H54 (cell line): Measurements from ENCODE around the gene AANAT.
A peak's percentile ranks its signal among the peaks of the same experiment; 100 is the strongest.
"Not testable (repeated sequence)": the region's sequence is repeated elsewhere in the genome, so short reads cannot be mapped to it uniquely, and the experiment has no call there.

Experiments used
- DNase-seq: peaks from one replicate; pipeline ENCODE4 v3.0.0; 2011; ENCODE audit warnings: low spot score, mixed read lengths; ENCODE audit not compliant: insufficient read length
- FAIRE-seq: peaks from 3 replicates; lab custom pipeline; 2011; peaks lifted over from hg19 to GRCh38; lab: Jason Lieb, UNC
- POLR2A ChIP-seq: IDR thresholded peaks from 2 replicates; pipeline ENCODE4 v1.6.1; 2011; ENCODE audit warnings: low read depth, mild to moderate bottlenecking, low read length

AANAT gene

DNA sequence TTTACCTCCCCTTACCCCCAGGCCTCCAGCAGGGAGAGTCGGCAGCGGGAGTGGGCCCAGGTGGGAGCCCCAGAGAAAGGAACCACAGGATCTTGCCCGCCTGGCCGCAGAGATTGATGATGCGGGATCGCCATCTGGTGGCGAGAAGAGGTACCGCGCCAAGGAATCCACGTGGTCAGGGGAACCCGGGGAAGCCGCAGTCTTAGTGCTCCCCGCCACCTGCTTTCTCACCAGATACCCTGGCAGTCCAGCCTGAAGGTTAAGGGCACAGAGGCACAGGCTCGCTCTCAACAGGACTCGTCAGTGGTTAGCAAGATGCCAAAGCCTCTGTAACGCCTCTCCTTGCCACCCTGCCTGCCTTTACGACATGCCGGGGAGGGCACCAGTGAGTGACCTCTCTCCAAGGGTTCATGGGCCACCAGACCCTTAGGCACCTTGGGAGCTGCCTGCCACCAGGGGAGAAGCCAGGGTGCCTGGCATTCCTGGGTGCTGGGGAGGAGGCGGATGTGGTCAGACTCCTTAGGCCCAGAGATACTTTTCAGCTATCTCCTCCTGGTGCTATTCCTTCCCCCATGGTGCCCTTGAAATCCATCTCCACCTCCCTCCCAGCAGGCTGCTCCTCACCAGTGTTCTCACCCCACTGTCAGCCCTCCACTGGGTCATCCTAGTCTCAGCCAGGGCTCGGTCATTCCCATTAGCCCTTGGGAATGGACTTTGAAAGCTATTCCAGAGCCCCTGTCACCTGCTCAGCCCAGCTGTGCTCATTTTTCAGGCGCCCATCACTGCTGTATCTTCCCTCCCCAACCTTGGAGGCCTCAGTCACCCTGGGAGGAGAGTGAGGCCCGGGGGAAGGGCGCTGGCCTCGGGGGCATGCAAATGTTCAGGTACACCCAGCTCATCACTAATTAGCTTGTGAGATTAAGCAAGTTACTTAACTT lies 39.3 kb downstream of the AANAT start:
- TF ChIP-seq POLR2A: no peak
- DNase-seq (peak; percentile 77), FAIRE-seq (no peak)

DNA sequence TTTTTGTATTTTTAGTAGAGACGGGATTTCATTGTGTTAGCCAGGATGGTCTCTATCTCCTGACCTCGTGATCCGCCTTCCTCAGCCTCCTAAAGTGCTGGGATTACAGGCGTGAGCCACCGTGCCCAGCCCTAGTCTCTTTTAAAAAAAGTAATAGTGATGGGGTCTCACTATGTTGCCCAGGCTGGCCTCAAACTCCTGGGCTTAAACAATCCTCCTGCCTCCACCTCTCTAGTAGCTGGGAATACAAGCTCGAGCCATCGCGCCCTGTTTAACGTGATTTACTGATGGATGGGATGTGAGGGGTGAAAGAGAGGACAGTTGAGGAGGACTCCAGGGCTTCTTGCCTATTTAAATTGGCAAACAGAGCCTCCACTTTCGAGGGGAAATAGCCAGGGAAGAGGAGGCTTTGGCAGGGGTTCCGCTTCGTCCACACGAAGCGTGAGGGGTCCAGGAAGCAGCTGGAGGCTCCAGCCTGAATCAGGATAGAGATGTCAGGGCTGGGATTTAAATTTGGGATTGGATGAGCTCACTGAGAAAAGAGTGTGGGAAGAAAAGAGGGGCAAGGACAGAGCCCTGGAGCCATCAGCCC lies 41.2 kb downstream of the AANAT start:
- FAIRE-seq, DNase-seq: not testable (repeated sequence)

DNA sequence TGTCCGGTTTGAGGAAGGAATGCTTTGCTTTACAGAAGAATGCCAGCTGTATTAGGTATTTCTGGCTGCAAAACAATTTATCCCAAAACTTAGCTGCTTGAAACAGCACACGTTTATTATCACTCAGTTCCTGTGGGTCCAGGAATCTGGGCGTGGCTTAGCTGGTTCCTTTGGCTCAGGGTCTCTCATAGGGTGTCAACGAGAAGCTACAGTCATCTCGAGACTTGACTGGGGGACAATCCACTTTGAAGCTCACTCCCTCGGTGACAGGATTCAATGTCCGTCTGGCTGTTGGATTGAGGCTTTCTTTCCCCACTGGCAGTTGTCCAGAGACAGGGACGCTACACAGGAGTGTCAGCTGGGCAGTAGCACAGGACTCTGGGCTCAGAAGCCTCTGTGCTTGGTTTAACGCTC lies 43.4 kb downstream of the AANAT start:
- FAIRE-seq: no peak
- no peak for DNase-seq
- TF ChIP-seq POLR2A: no peak

DNA sequence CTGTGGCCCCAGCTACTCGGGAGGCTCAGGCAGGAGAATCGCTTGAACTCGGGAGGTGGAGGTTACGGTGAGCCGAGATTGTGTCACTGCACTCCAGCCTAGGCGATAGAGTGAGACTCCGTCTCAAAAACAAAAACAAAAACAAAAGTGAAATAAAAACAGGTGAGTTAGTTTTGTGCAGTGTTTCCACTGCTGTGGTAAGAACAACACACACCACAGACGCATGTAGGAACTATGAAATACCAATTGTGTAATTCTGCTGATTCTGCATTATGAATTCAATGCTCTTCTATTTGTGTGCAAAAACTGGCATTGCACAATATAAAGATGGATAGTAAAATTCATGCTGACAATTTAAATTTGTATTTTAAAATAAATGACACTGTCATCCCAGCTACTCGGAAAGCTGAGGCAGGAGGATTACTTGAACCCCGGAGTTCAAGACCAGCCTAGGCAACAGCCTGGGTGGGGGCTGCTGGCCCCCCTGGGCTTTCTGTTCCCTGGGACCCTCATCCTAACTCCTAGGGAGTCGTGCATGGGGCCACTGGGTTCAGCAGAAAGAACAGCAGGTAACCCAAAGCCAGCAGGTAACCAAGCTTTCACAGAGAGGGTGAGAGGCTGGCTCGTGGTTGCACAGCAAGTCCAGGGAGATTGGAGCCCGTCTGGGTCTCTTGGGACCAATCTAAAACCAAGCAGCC lies 44.4 kb downstream of the AANAT start:
- no peak for FAIRE-seq
- no peak for DNase-seq
- TF ChIP-seq POLR2A: no peak

DNA sequence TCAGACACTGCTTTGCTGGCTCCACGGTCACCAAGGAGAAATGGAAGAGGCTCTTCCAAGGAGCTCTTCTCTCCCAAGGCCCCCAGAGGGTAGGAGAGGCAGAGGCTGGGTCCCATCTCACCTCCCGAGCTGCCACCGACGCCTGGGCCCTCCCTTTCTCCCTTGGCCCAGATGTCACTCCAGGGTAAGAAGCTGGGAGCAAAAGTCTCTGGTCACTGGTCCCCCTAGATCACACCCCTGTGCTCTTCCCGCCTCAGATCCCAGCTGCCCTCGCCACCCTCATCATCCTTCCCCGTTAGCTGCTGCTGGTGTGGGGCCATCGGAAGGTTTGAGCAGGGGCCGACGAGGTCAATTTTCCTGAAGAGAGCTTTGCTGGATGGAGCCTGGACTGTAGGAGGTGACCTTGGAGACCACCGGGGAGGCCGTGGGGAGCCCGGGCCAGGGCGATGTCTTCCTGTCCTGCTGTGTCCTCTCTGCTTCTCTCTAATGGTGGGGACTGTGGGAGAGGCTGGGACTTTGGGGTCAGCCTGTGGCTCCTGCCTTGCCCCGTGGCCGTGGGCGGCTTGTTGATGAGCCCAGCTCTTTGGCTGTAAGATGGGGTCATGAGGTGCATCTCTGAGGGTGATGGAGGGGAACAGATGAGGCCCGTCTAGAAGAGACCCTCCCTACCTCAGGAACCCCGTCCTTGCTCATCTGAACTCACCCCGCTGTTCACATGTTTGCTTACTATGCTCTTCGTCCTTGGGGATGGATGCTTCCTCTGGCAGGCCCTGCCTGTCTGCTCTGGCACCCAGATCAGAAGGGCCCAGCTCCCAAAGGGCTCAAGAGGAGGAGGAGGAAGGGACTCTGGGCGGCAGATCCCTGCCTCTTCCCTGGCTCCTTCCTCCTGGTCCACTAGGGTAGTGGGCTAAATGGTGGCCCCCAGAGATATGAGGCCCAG lies 45.2 kb downstream of the AANAT start:
- TF ChIP-seq POLR2A: no peak
- FAIRE-seq: no peak
- no peak for DNase-seq

DNA sequence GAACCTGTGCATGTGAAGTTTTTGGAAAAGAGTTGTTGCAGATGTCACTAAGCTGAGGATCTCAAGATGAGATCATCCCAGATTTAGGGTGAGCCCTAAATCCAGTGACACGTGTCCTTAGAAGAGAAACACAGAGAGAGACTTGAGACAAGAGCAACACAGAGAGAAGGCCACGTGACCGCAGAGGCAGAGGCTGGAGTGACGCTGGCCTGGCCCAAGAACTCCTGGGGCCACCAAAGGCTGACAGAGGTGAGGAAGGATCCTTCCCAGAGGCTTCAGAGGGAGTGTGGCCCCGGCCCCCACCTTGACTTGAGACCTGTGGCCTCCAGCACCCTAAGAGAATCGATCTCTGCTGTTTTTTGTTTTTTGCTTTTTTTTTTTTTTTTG lies 45.9 kb downstream of the AANAT start:
- no peak for TF ChIP-seq POLR2A
- DNase-seq (no peak), FAIRE-seq (no peak)

DNA sequence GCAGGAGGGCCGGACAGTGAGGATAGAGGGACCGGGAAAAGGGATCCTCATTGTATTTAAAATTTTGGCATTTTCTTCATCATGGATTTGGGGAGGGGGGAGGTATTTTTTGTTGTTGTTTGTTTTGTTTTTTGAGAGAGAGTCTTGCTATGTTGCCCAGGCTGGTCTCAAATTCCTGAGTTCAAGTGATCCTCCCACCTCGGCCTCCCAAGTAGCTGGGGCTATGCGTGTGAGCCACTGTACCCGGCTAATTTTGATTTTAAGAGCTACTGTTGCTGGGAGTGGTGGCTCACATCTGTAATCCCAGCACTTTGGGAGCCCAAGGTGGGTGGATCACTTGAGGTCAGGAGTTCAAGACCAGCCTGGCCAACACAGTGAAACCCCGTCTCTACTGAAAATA lies 47.0 kb downstream of the AANAT start:
- DNase-seq, FAIRE-seq: not testable (repeated sequence)

DNA sequence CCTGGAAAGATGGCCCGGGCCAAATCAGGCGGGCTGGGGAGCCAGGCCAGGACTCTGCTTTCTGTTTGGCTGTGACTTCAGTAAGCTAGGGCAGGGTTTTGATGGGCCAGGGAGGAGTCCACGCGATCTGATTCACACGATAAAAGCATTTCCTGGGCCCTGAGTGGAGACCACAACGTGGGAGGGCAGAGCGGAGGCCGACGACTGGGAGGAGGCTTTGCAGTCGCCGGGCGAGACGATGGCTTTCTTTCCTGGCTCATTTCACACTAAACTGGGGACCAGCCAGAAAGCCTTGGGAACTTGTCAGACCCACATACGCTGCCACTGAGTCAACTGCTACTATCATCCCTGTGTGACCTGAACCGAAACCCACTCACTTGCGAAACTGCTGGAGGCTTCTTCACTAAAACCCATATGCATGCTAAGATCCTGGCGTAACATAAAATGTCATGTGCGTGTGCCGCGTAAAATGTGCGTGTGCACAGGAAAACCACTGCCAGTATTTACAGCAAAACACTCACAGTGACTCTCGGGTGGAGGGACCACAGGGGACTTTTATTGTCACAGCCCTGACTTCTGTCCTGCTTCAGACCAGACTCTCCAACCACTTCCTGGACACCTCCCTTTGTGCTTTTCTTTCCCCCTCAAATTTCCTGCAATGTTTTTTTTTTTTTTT lies 48.0 kb downstream of the AANAT start:
- peak; percentile 69 for DNase-seq
- TF ChIP-seq POLR2A: peak; percentile 30; the same call in 1 of the 2 replicates
- FAIRE-seq: no peak

DNA sequence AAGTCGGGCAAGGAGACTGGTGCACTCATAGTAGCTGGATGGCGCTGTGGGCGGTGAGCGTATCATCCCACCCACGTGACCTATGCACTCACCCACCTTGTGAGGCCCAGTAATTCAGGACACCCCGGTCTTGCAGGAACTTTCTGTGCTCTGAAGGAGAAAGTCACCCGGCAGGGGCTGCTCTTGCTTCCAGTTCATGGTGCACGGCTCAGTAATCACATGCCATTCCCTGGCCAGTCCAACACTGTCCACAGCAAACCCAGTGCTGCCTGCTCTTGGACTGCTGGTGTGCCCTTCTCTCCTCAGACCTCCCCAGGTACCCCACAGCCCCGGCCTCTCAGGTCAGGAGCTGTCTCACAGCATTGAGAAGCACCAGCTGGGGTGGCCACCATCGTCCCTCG lies 50.2 kb downstream of the AANAT start:
- FAIRE-seq: no peak
- DNase-seq: no peak
- no peak for TF ChIP-seq POLR2A

DNA sequence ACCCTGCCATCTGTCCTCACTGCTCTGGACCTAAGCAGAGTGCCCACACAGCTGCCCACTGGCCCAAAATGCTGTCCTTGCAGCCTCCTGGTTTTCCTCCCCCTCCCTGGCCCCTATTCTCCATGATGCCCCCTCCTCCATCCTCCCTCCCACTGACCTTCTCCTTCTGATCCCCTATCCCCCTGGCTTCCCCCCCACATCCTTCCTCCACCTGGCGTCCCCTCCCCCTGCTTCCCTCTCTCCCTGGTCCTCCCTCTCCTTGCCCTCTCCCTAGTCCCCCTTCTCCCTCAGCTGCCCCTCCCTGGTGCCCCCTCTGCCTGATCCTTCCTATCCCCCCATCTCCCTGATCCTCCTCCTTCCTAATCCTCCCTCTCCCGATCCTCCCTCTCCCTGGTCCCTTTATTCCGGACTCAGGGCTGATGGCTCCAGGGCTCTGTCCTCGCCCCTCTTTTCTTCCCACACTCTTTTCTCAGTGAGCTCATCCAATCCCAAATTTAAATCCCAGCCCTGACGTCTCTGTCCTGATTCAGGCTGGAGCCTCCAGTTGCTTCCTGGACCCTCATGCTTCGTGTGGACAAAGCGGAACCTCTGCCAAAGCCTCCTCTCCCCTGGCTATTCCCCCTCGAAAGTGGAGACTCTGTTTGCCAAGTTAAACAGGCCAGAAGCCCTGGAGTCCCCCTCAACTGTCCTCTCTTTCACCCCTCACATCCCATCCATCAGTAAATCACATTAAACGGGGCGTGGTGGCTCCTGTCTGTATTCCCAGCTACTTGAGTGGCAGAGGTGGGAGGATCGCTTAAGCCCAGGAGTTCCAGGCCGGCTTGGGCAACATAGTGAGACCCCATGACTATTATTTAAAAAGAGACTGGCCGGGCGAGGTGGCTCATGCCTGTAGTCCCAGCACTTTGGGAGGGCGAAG lies 51.9 kb downstream of the AANAT start:
- FAIRE-seq (no peak), DNase-seq (no peak)
- TF ChIP-seq POLR2A: no peak
